Measurements from ENCODE around the gene ADAM33. TPM values are rescaled to one million over a fixed set of nuclear protein-coding genes. Genes with fewer than 3 reads are reported as not detected.

Gene ADAM33
- total and polyA plus RNA-seq, 2 experiments from 2014 or later = 2.8 to 6.0 TPM

GRCh38 chr20:3670945-3671344, 10.9 kb downstream of the ADAM33 start:
- Histone ChIP-seq H3K9me2 (ENCODE audit: insufficient read depth) (no peaks in the 10 kb centered on the region), H3K27ac (ENCODE audit: low read depth) (no peak overlapping the region), H3K27me3 (ENCODE audit: insufficient read depth) (peaks cover 45% of the 10 kb centered on the region), H3K4me3 (no peak overlapping the region), H3K4me2 (no peak overlapping the region), H3K36me3 (ENCODE audit: insufficient read depth) (no peaks in the 10 kb centered on the region), H2AFZ (no peak overlapping the region), H3F3A (replicated peaks; ENCODE audit: low read depth) (peaks cover 3% of the 10 kb centered on the region; the same call in 1 of the 2 replicates), H3K79me2 (replicated peaks; ENCODE audit: insufficient read depth) (no peaks in the 10 kb centered on the region), H3K4me1 (ENCODE audit: insufficient read depth) (peaks cover 8% of the 10 kb centered on the region; the same call in 1 of the 2 replicates), H4K20me1 (replicated peaks; ENCODE audit: insufficient read depth) (no peaks in the 10 kb centered on the region)
- TF ChIP-seq EZH2 (IDR thresholded peaks at IDR 0.05; ENCODE audit: low read depth, unreplicated experiment) = no peak
- no peak for TF ChIP-seq STAT1 (IDR thresholded peaks at IDR 0.05; ENCODE audit: unreplicated experiment)
- no peak for TF ChIP-seq REST (IDR thresholded peaks at IDR 0.05; ENCODE audit: unreplicated experiment)
- TF ChIP-seq CTCF (conservative IDR thresholded peaks at IDR 0.05; ENCODE audit: low read depth in 2 of 2) = no peak
- no peak for TF ChIP-seq EZH2phosphoT487 (IDR thresholded peaks at IDR 0.05; ENCODE audit: unreplicated experiment)
- TF ChIP-seq POLR2AphosphoS5 (IDR thresholded peaks at IDR 0.05; ENCODE audit: low read depth) = no peak
- TF ChIP-seq ZNF331 (CRISPR knock-in tag; IDR thresholded peaks at IDR 0.05; ENCODE audit: low read depth) = no peak
- no peak for TF ChIP-seq JUNB (IDR thresholded peaks at IDR 0.05; ENCODE audit: unreplicated experiment)
- no peak for TF ChIP-seq NANOG (IDR thresholded peaks at IDR 0.05; ENCODE audit: borderline replicate concordance)
- TF ChIP-seq ZNF462 (CRISPR knock-in tag; IDR thresholded peaks at IDR 0.05) = no peak
- TF ChIP-seq ETS1 (IDR thresholded peaks at IDR 0.05) = no peak
- Mint-ChIP-seq H3K4me3 (no peak overlapping the region; the same call in 2 of the 3 replicates), H3K27ac (no peak overlapping the region), H3K36me3 (ENCODE audit: low read depth) (no peaks in the 10 kb centered on the region), H3K27me3 (ENCODE audit: insufficient read depth, low read depth, poor library complexity) (peaks cover 23% of the 10 kb centered on the region), H3K9me3 (no peaks in the 10 kb centered on the region; the same call in 2 of the 3 replicates), H3K4me1 (peaks cover 32% of the 10 kb centered on the region)
- ATAC-seq (no peak), DNase-seq (ENCODE audit: low spot score) (no peak)
